Glutamatergic neuron (in vitro differentiated cells): ENCODE data around the gene R3HDM2. TPM values are rescaled to one million over a fixed set of nuclear protein-coding genes. Genes with fewer than 3 reads are reported as not detected.
"Not testable (repeated sequence)": the region's sequence is repeated elsewhere in the genome, so short reads cannot be mapped to it uniquely, and the experiment has no call there.

Source experiments
- DNase-seq: peaks from one replicate; pipeline ENCODE4 v3.0.0; 2022
- H3K27ac Mint-ChIP-seq: one replicate; pipeline ENCODE4 v1.8.0; 2020; ENCODE audit warnings: mild to moderate bottlenecking, mixed read lengths, inconsistent platforms; ENCODE audit not compliant: unreplicated experiment
- H3K27me3 Mint-ChIP-seq: one replicate; pipeline ENCODE4 v1.8.0; 2020; ENCODE audit warnings: mild to moderate bottlenecking, moderate library complexity, mixed read lengths, inconsistent platforms; ENCODE audit not compliant: unreplicated experiment
- H3K36me3 Mint-ChIP-seq: one replicate; pipeline ENCODE4 v1.8.0; 2020; ENCODE audit warnings: mild to moderate bottlenecking, mixed read lengths, inconsistent platforms; ENCODE audit not compliant: unreplicated experiment
- H3K4me1 Mint-ChIP-seq: one replicate; pipeline ENCODE4 v1.8.0; 2020; ENCODE audit warnings: mild to moderate bottlenecking, low read depth, mixed read lengths, inconsistent platforms; ENCODE audit not compliant: unreplicated experiment
- H3K4me3 Mint-ChIP-seq: one replicate; pipeline ENCODE4 v1.8.0; 2020; ENCODE audit warnings: mild to moderate bottlenecking, mixed read lengths, inconsistent platforms; ENCODE audit not compliant: unreplicated experiment
- H3K9me3 Mint-ChIP-seq: one replicate; pipeline ENCODE4 v1.8.0; 2020; ENCODE audit warnings: mild to moderate bottlenecking, moderate library complexity, mixed read lengths, inconsistent platforms; ENCODE audit not compliant: unreplicated experiment
- total RNA-seq: library from RNA; stranded (reverse); fragmentation: NEBNext Ultra II Directional; extraction: Animal tissue kit (Norgen Biotek cat#: 25700); gene quantifications from one replicate; pipeline ENCODE4 v1.2.1, GENCODE V29; 2021; ENCODE audit not compliant: unreplicated experiment
- TF ChIP-seq, protein P1 (sequence below): fragments of 200-600 bp; sonication (generic); IDR thresholded peaks from one replicate; pipeline ENCODE4 v1.5.0; 2021; ENCODE audit not compliant: partially characterized antibody, unreplicated experiment

Gene R3HDM2
- total RNA-seq, 1 donor from 2014 or later, result 106 TPM

DNA sequence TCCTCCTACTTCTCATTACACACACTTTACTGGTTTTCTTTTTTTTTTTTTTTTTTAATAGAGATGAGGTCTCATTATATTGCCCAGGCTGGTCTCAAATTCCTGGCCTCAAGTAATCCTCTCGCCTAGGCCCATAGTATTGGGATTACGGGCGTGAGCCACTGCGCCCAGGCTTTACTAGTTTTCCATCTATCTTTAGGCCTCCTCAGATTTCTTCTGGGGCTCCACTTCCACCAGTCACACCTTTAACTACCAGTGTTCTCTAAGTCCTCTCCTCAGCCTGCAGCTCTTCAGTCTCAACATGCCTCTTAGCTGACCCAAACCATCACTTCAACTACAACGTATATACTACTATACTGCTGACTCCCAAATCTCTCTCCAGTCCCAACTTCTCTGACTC, 10.4 kb downstream of the R3HDM2 start:
- no peak overlapping the region for H3K4me3 Mint-ChIP-seq
- H3K27me3 Mint-ChIP-seq, result peaks cover 6% of the 10 kb centered on the region
- H3K27ac Mint-ChIP-seq, result no peak overlapping the region
- H3K4me1 Mint-ChIP-seq, result peaks cover 9% of the 10 kb centered on the region
- TF ChIP-seq, protein P1, sequence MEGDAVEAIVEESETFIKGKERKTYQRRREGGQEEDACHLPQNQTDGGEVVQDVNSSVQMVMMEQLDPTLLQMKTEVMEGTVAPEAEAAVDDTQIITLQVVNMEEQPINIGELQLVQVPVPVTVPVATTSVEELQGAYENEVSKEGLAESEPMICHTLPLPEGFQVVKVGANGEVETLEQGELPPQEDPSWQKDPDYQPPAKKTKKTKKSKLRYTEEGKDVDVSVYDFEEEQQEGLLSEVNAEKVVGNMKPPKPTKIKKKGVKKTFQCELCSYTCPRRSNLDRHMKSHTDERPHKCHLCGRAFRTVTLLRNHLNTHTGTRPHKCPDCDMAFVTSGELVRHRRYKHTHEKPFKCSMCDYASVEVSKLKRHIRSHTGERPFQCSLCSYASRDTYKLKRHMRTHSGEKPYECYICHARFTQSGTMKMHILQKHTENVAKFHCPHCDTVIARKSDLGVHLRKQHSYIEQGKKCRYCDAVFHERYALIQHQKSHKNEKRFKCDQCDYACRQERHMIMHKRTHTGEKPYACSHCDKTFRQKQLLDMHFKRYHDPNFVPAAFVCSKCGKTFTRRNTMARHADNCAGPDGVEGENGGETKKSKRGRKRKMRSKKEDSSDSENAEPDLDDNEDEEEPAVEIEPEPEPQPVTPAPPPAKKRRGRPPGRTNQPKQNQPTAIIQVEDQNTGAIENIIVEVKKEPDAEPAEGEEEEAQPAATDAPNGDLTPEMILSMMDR, result no peak
- H3K9me3 Mint-ChIP-seq, result no peaks in the 10 kb centered on the region
- no peak for DNase-seq
- H3K36me3 Mint-ChIP-seq, result peaks cover 9% of the 10 kb centered on the region

GRCh38 chr12:57419495-57419894, 11.3 kb downstream of the R3HDM2 start:
- H3K27me3 Mint-ChIP-seq, result peaks cover 6% of the 10 kb centered on the region
- H3K4me3 Mint-ChIP-seq, result no peak overlapping the region
- no peak for DNase-seq
- TF ChIP-seq, protein P1, result no peak
- H3K27ac Mint-ChIP-seq, result no peak overlapping the region
- peaks cover 9% of the 10 kb centered on the region for H3K36me3 Mint-ChIP-seq
- H3K9me3 Mint-ChIP-seq, result no peaks in the 10 kb centered on the region
- peaks cover 9% of the 10 kb centered on the region for H3K4me1 Mint-ChIP-seq

- no peak for DNase-seq
- Mint-ChIP-seq H3K9me3 (no peaks in the 10 kb centered on the region), H3K4me1 (peaks cover 9% of the 10 kb centered on the region), H3K4me3 (no peak overlapping the region), H3K27ac (no peak overlapping the region), H3K27me3 (peaks cover 6% of the 10 kb centered on the region), H3K36me3 (peaks cover 9% of the 10 kb centered on the region)
- TF ChIP-seq, protein P1, result no peak
Measured at GRCh38 chr12:57418255-57418654, 12.6 kb downstream of the R3HDM2 start.

- TF ChIP-seq, protein P1, result no peak
- no peak overlapping the region for H3K4me3 Mint-ChIP-seq
- no peak for DNase-seq
- no peaks in the 10 kb centered on the region for H3K9me3 Mint-ChIP-seq
- peaks cover 6% of the 10 kb centered on the region for H3K27me3 Mint-ChIP-seq
- H3K27ac Mint-ChIP-seq, result no peak overlapping the region
- peaks cover 9% of the 10 kb centered on the region for H3K4me1 Mint-ChIP-seq
- H3K36me3 Mint-ChIP-seq, result peaks cover 4% of the 10 kb centered on the region
Measured at GRCh38 chr12:57416039-57416996, 14.5 kb downstream of the R3HDM2 start.

DNA sequence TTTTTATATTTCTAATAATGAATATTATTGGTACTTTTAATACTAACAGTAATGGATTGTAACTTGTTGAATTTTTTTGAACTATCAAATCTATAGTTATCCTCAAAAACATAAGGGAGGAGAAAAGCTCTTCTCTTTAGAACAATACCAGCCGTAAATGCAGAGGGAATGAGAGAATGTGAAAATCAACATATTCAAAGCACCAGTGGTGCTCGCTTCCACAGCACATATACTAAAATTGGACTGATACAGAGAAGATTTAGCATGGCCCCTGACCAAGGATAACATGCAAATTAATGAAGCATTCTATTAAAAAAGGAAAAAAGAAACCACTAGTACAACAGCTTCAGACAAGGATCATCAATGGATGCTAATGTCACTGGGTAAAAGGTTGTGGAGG, 15.8 kb downstream of the R3HDM2 start:
- Mint-ChIP-seq H3K4me1 (peaks cover 9% of the 10 kb centered on the region), H3K27ac (no peak overlapping the region), H3K36me3 (no peaks in the 10 kb centered on the region), H3K9me3 (no peaks in the 10 kb centered on the region), H3K4me3 (no peak overlapping the region), H3K27me3 (peaks cover 4% of the 10 kb centered on the region)
- TF ChIP-seq, protein P1, result no peak
- DNase-seq, result no peak

DNA sequence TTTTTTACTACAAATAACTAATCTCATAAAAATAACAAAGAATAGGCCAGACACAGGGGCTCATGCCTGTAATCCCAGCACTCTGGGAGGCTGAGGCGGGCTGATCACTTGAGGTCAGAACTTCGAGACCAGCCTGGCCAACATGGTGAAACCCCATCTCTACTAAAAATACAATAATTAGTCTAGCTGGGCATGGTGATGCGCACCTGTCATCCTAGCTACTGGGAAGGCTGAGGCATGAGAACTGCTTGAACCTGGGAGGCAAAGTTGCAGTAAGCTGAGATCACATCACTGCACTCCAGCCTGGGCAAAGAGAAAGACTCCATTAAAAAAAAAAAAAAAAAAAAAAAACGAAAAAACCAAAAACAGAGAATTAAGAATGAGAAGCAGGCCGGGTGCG, 16.7 kb downstream of the R3HDM2 start:
- H3K4me3 Mint-ChIP-seq, H3K9me3 Mint-ChIP-seq, H3K4me1 Mint-ChIP-seq, H3K27me3 Mint-ChIP-seq, DNase-seq, H3K27ac Mint-ChIP-seq, H3K36me3 Mint-ChIP-seq: not testable (repeated sequence)
